HEK293 (cell line): Measurements from ENCODE around the gene UBQLN1.

Experiments
- CTCF ChIA-PET: fragments of 350-600 bp; formaldehyde crosslinking; extraction: SDS; loops from one replicate; lab custom pipeline; 2021; ENCODE audit warnings: antibody characterized with exemption; lab: Yijun Ruan, JAX
- POLR2A ChIA-PET: fragments of 300-600 bp; formaldehyde crosslinking; extraction: SDS; loops from one replicate; lab custom pipeline; 2020; ENCODE audit warnings: antibody characterized with exemption, inconsistent platforms; lab: Yijun Ruan, JAX
- H3K27ac ChIP-seq: fragments of 200-500 bp; sonication (Bioruptor generic); 2 replicates; pipeline ENCODE4 v1.5.1; 2014; ENCODE audit warnings: low read depth, low read length, control low read depth, inconsistent platforms; ENCODE audit errors: extremely low read depth
- H3K36me3 ChIP-seq, 2 experiments: fragments of 200-500 bp in 1 of 2; sonication (Bioruptor generic) in 1 of 2; 1 replicate in 1 of 2; 2 replicates in 1 of 2; pipeline ENCODE4 v1.5.1; 2014 to 2017; ENCODE audit warnings: inconsistent platforms in 2 of 2, low read length in 2 of 2; ENCODE audit not compliant: control insufficient read depth in 2 of 2, insufficient read depth in 1 of 2
- H3K4me1 ChIP-seq: fragments of 200-500 bp; sonication (Bioruptor generic); 2 replicates; pipeline ENCODE4 v1.5.1; 2014; ENCODE audit warnings: mild to moderate bottlenecking, low read length, inconsistent platforms; ENCODE audit not compliant: control insufficient read depth, insufficient read depth
- H3K4me3 ChIP-seq: 2 replicates; pipeline ENCODE4 v1.5.1; 2011; ENCODE audit warnings: low read depth, mild to moderate bottlenecking, control low read depth, low read length, moderate library complexity
- H3K9me3 ChIP-seq: fragments of 200-500 bp; sonication (Bioruptor generic); 2 replicates; pipeline ENCODE4 v1.5.1; 2014; ENCODE audit warnings: low read depth, low read length, inconsistent platforms; ENCODE audit not compliant: control insufficient read depth, insufficient read depth
- GLI2 ChIP-seq: fragments of 450-650 bp; formaldehyde crosslinking; IDR thresholded peaks from 2 replicates; pipeline ENCODE4; 2017; ENCODE audit warnings: missing biosample characterization, missing genetic modification characterization, low read depth, borderline replicate concordance
- MZF1 ChIP-seq: fragments of 450-650 bp; formaldehyde crosslinking; IDR thresholded peaks from 2 replicates; pipeline ENCODE4 v1.5.1; 2017; ENCODE audit warnings: missing biosample characterization, missing genetic modification characterization, borderline replicate concordance
- OVOL3 ChIP-seq: fragments of 450-650 bp; formaldehyde crosslinking; IDR thresholded peaks from 2 replicates; pipeline ENCODE4 v1.5.1; 2016; ENCODE audit warnings: missing biosample characterization, missing genetic modification characterization
- RBAK ChIP-seq: fragments of 450-650 bp; formaldehyde crosslinking; IDR thresholded peaks from 2 replicates; pipeline ENCODE4 v1.5.1; 2016; ENCODE audit warnings: missing biosample characterization, missing genetic modification characterization
- SCRT2 ChIP-seq: fragments of 450-650 bp; formaldehyde crosslinking; IDR thresholded peaks from 2 replicates; pipeline ENCODE4 v1.5.1; 2016; ENCODE audit warnings: missing biosample characterization, missing genetic modification characterization
- ZBTB1 ChIP-seq: fragments of 450-650 bp; formaldehyde crosslinking; IDR thresholded peaks from 2 replicates; pipeline ENCODE4 v1.5.1; 2016; ENCODE audit warnings: missing biosample characterization, missing genetic modification characterization
- ZBTB48 ChIP-seq: fragments of 450-650 bp; formaldehyde crosslinking; IDR thresholded peaks from 2 replicates; pipeline ENCODE4 v1.5.1; 2016; ENCODE audit warnings: missing biosample characterization, missing genetic modification characterization
- ZBTB7A ChIP-seq: fragments of 450-650 bp; formaldehyde crosslinking; IDR thresholded peaks from 2 replicates; pipeline ENCODE4 v1.5.1; 2016; ENCODE audit warnings: low read depth, missing biosample characterization, missing genetic modification characterization
- ZEB2 ChIP-seq: fragments of 450-650 bp; formaldehyde crosslinking; IDR thresholded peaks from 2 replicates; pipeline ENCODE4 v1.5.1; 2016; ENCODE audit warnings: missing biosample characterization, missing genetic modification characterization
- ZFP3 ChIP-seq: fragments of 450-650 bp; formaldehyde crosslinking; IDR thresholded peaks from 2 replicates; pipeline ENCODE4 v1.5.1; 2016; ENCODE audit warnings: low read depth, missing biosample characterization, missing genetic modification characterization
- ZIC2 ChIP-seq: fragments of 450-650 bp; formaldehyde crosslinking; IDR thresholded peaks from 2 replicates; pipeline ENCODE4 v1.5.1; 2016; ENCODE audit warnings: missing biosample characterization, missing genetic modification characterization
- ZNF112 ChIP-seq: fragments of 450-650 bp; formaldehyde crosslinking; IDR thresholded peaks from 2 replicates; pipeline ENCODE4 v1.5.0; 2017; ENCODE audit warnings: missing biosample characterization, missing genetic modification characterization
- ZNF121 ChIP-seq: fragments of 450-650 bp; formaldehyde crosslinking; IDR thresholded peaks from 2 replicates; pipeline ENCODE4 v1.5.1; 2016; ENCODE audit warnings: missing biosample characterization, missing genetic modification characterization
- ZNF138 ChIP-seq: fragments of 450-650 bp; formaldehyde crosslinking; IDR thresholded peaks from 2 replicates; pipeline ENCODE4 v1.5.1; 2016; ENCODE audit warnings: missing biosample characterization, missing genetic modification characterization, borderline replicate concordance
- ZNF184 ChIP-seq: fragments of 450-650 bp; IDR thresholded peaks from 2 replicates; pipeline ENCODE4 v1.5.1; 2018; ENCODE audit warnings: missing biosample characterization, mild to moderate bottlenecking, missing genetic modification characterization
- ZNF214 ChIP-seq: fragments of 450-650 bp; formaldehyde crosslinking; IDR thresholded peaks from 2 replicates; pipeline ENCODE4 v1.5.1; 2017; ENCODE audit warnings: missing biosample characterization, mild to moderate bottlenecking, missing genetic modification characterization, borderline replicate concordance
- ZNF221 ChIP-seq: fragments of 450-650 bp; formaldehyde crosslinking; IDR thresholded peaks from 2 replicates; pipeline ENCODE4 v1.5.1; 2017; ENCODE audit warnings: missing biosample characterization, missing genetic modification characterization, borderline replicate concordance
- ZNF292 ChIP-seq: fragments of 450-650 bp; formaldehyde crosslinking; IDR thresholded peaks from 2 replicates; pipeline ENCODE4 v1.5.1; 2016; ENCODE audit warnings: low read depth, missing biosample characterization, missing genetic modification characterization, borderline replicate concordance
- ZNF354C ChIP-seq: fragments of 450-650 bp; formaldehyde crosslinking; IDR thresholded peaks from 2 replicates; pipeline ENCODE4 v1.5.1; 2016; ENCODE audit warnings: missing biosample characterization, missing genetic modification characterization, low read depth, borderline replicate concordance
- ZNF544 ChIP-seq: fragments of 450-650 bp; formaldehyde crosslinking; IDR thresholded peaks from 2 replicates; pipeline ENCODE4 v1.5.0; 2017; ENCODE audit warnings: missing biosample characterization, missing genetic modification characterization
- ZNF664 ChIP-seq: fragments of 450-650 bp; formaldehyde crosslinking; IDR thresholded peaks from 2 replicates; pipeline ENCODE4 v1.5.1; 2016; ENCODE audit warnings: missing biosample characterization, missing genetic modification characterization
- ZNF677 ChIP-seq: fragments of 450-650 bp; IDR thresholded peaks from 2 replicates; pipeline ENCODE4 v1.5.0; 2018; ENCODE audit warnings: missing biosample characterization, mild to moderate bottlenecking, missing genetic modification characterization, moderate library complexity
- ZNF707 ChIP-seq: fragments of 450-650 bp; formaldehyde crosslinking; IDR thresholded peaks from 2 replicates; pipeline ENCODE4 v1.5.1; 2016; ENCODE audit warnings: missing biosample characterization, missing genetic modification characterization
- TF ChIP-seq, protein P1 (sequence below): fragments of 450-650 bp; IDR thresholded peaks from 2 replicates; pipeline ENCODE4 v1.5.1; 2018; ENCODE audit warnings: missing biosample characterization, missing genetic modification characterization
- TF ChIP-seq, protein P2 (sequence below): fragments of 450-650 bp; formaldehyde crosslinking; IDR thresholded peaks from 2 replicates; pipeline ENCODE4 v1.5.1; 2016; ENCODE audit warnings: missing biosample characterization, missing genetic modification characterization

Gene UBQLN1

DNA sequence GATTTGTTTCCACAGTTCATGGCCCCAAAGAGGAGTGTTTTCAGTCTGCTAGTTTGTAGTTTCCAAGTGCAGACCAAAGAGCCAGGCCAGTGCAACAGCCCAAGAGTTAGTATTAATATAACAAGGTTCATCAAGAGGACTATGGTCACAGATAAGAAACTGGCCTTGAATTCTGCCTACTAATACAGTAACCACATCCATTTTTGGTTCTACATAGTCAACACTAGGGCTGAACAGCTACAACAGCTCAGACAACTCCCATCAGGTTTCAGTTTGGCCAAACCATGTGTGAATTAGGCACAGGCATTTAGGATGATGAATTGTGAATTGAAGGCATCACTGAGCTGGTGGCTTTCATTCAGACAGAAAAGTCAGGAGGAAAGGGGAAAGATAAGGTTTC is 13.8 kb upstream of the UBQLN1 start:
- POLR2A ChIA-PET = no interaction called here
- H3K27ac ChIP-seq = no peak overlapping the region
- no peak overlapping the region for H3K4me3 ChIP-seq
- H3K36me3 ChIP-seq = no peaks in the 10 kb centered on the region
- CTCF ChIA-PET = interaction anchor here (0.6 kb wide), 1 partner anchor 9 kb away, joined by 4 read pairs; no protein-coding TSS in a partner anchor
- TF ChIP-seq MZF1 (tag by site-specific recombination) = no peak
- TF ChIP-seq ZNF121 (tag by site-specific recombination) = no peak
- TF ChIP-seq RBAK (tag by site-specific recombination) = no peak
- no peak for TF ChIP-seq ZFP3 (tag by site-specific recombination)
- TF ChIP-seq ZNF707 (tag by site-specific recombination) = no peak
- no peak for TF ChIP-seq ZNF221 (tag by site-specific recombination)
- no peak for TF ChIP-seq OVOL3 (tag by site-specific recombination)
- TF ChIP-seq, protein P1, sequence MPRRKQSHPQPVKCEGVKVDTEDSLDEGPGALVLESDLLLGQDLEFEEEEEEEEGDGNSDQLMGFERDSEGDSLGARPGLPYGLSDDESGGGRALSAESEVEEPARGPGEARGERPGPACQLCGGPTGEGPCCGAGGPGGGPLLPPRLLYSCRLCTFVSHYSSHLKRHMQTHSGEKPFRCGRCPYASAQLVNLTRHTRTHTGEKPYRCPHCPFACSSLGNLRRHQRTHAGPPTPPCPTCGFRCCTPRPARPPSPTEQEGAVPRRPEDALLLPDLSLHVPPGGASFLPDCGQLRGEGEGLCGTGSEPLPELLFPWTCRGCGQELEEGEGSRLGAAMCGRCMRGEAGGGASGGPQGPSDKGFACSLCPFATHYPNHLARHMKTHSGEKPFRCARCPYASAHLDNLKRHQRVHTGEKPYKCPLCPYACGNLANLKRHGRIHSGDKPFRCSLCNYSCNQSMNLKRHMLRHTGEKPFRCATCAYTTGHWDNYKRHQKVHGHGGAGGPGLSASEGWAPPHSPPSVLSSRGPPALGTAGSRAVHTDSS = no peak
- TF ChIP-seq ZBTB7A = no peak
- TF ChIP-seq, protein P2, sequence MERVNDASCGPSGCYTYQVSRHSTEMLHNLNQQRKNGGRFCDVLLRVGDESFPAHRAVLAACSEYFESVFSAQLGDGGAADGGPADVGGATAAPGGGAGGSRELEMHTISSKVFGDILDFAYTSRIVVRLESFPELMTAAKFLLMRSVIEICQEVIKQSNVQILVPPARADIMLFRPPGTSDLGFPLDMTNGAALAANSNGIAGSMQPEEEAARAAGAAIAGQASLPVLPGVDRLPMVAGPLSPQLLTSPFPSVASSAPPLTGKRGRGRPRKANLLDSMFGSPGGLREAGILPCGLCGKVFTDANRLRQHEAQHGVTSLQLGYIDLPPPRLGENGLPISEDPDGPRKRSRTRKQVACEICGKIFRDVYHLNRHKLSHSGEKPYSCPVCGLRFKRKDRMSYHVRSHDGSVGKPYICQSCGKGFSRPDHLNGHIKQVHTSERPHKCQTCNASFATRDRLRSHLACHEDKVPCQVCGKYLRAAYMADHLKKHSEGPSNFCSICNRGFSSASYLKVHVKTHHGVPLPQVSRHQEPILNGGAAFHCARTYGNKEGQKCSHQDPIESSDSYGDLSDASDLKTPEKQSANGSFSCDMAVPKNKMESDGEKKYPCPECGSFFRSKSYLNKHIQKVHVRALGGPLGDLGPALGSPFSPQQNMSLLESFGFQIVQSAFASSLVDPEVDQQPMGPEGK (tag by site-specific recombination) = no peak
- no peak for TF ChIP-seq ZIC2 (tag by site-specific recombination)
- no peak for TF ChIP-seq ZEB2 (tag by site-specific recombination)
- no peak for TF ChIP-seq ZBTB48
- TF ChIP-seq ZNF354C = no peak
- TF ChIP-seq ZNF544 = no peak
- TF ChIP-seq ZNF664 = no peak
- no peak for TF ChIP-seq ZNF677 (tag by site-specific recombination)
- H3K9me3 ChIP-seq = no peaks in the 10 kb centered on the region
- H3K4me1 ChIP-seq = no peaks in the 10 kb centered on the region

DNA sequence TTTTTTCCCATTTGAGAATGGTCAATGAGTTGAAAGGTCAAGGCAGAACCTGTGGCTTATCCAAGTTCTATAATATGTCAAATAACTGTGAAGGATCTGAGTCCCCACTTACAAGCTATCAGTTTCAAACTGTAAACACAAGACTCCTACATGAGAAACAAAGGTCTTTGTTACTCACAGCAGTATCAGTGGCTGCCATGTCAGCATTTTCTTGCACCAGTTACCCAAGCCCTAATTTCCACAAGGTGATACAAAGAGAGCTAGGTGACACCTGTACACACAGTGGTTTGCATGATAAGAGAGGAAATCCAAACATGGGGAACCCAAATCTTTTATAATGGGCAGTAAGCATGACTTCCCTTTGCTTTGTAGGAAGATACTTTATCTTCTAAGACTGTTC is 8.0 kb upstream of the UBQLN1 start:
- H3K4me1 ChIP-seq = no peaks in the 10 kb centered on the region
- CTCF ChIA-PET = interaction anchor here (0.8 kb wide), 1 partner anchor 67 kb away, joined by 4 read pairs; no protein-coding TSS in a partner anchor
- H3K27ac ChIP-seq = no peak overlapping the region
- H3K36me3 ChIP-seq = no peaks in the 10 kb centered on the region
- POLR2A ChIA-PET = no interaction called here
- TF ChIP-seq ZNF214 (tag by site-specific recombination) (no peak), ZNF184 (tag by site-specific recombination) (no peak), ZNF112 (tag by site-specific recombination) (no peak), GLI2 (tag by site-specific recombination) (no peak)
- H3K4me3 ChIP-seq = no peak overlapping the region
- H3K9me3 ChIP-seq = no peaks in the 10 kb centered on the region

DNA sequence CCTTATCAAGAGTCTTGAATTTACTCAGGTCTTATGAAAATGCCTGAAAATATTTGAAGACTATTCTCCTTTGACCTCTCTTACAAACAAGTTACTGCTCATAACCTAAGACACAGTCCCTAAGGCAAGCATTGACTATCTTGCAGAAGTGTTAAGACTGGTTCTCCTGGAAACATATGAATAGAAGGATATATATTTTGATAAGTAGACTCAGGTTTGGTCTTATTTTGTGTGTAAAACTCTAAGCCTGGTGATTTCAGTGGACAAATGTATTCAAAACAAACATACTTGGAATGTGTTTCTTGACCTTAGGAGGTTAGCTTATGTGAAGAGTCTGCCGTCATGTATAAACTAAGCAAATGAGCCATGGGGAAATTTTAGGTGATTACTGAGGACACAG is 7.5 kb upstream of the UBQLN1 start:
- H3K4me3 ChIP-seq = no peak overlapping the region
- CTCF ChIA-PET = interaction anchor here (0.6 kb wide), 2 partner anchors 10 to 590 kb away, joined by 4 read pairs; no protein-coding TSS in a partner anchor
- no peaks in the 10 kb centered on the region for H3K4me1 ChIP-seq
- no peaks in the 10 kb centered on the region for H3K36me3 ChIP-seq
- TF ChIP-seq ZBTB1 (no peak), SCRT2 (no peak), ZNF292 (tag by site-specific recombination) (no peak), ZNF138 (tag by site-specific recombination) (no peak)
- H3K27ac ChIP-seq = no peak overlapping the region
- POLR2A ChIA-PET = no interaction called here
- no peaks in the 10 kb centered on the region for H3K9me3 ChIP-seq
